Stomach (tissue), 4 donors: ENCODE results near the gene PLEKHA6.

Experiments
- CTCF ChIP-seq, 7 experiments: fragments of 450-650 bp in 4 of 7; fragments of 200-600 bp in 3 of 7; sonication (generic) in 3 of 7; IDR thresholded peaks; one replicate each; pipeline ENCODE4 v1.5.1; 2016 to 2019; ENCODE audit warnings: antibody characterized with exemption in 7 of 7, control low read depth in 2 of 7, mild to moderate bottlenecking in 1 of 7
- EP300 ChIP-seq: sonication (generic); formaldehyde crosslinking; IDR thresholded peaks from one replicate; pipeline ENCODE4 v1.6.1; 2017; ENCODE audit warnings: antibody characterized with exemption

GRCh38 chr1:204400882-204401510, 41.3 kb upstream of the PLEKHA6 start:
- no peak for TF ChIP-seq CTCF (IDR thresholded peaks at IDR 0.05)
- TF ChIP-seq EP300: no peak
